Psoas muscle (tissue), 8 donors: ENCODE results near the gene ADGRG6. TPM values are rescaled to one million over a fixed set of nuclear protein-coding genes. Genes with fewer than 3 reads are reported as not detected.

Source experiments
- ATAC-seq, 4 donors: fragments of 200-7000 bp; cut with Tn5 transposase; one replicate each; pipeline ENCODE4 v1.9.1; 2020; ENCODE audit warnings: moderate library complexity in 3 of 4, mild to moderate bottlenecking in 2 of 4
- DNase-seq, 2 donors: peaks; one replicate each; pipeline ENCODE4 v3.0.0-alpha.2; 2020
- H3K27ac ChIP-seq: fragments of 200-600 bp; one replicate; pipeline ENCODE4 v1.8.0; 2022
- H3K27me3 ChIP-seq, 3 donors: fragments of 200-600 bp in 1 of 3; one replicate each; pipeline versions ENCODE4 v1.6.1 to v1.8.0; 2013 to 2022; ENCODE audit warnings: low read length in 2 of 3, mild to moderate bottlenecking in 2 of 3, moderate library complexity in 1 of 3; ENCODE audit not compliant: insufficient read depth in 3 of 3
- H3K36me3 ChIP-seq, 2 donors: fragments of 200-600 bp in 1 of 2; one replicate each; pipeline versions ENCODE4 v1.6.1 to v1.8.0; 2013 to 2022; ENCODE audit warnings: low read depth in 1 of 2, mild to moderate bottlenecking in 1 of 2, moderate library complexity in 1 of 2; ENCODE audit not compliant: insufficient read depth in 1 of 2
- H3K4me1 ChIP-seq: fragments of 200-600 bp; one replicate; pipeline ENCODE4 v1.8.0; 2022
- H3K4me3 ChIP-seq: fragments of 200-600 bp; one replicate; pipeline ENCODE4 v1.8.0; 2022; ENCODE audit warnings: mild to moderate bottlenecking
- H3K9me3 ChIP-seq: fragments of 200-600 bp; one replicate; pipeline ENCODE4 v1.8.0; 2022
- WGBS, 3 donors: extraction: QIAGEN DNeasy Blood & Tissue Kit; methylation state at CpG; one replicate each; pipeline versions ENCODE4 v1.1.6 to v1.1.7; 2013; 5-methylcytosine and 5-hydroxymethylcytosine counted together
- intact Hi-C, 2 donors: fragments of 100-400 bp; cut with DNase I; formaldehyde crosslinking; loops; one replicate each; pipeline versions ENCODE4 v1.11.0 to v1.14.2; 2022
- polyA plus RNA-seq, 3 donors: library from polyadenylated mRNA; stranded (reverse); fragments of 200-250 nt; gene quantifications; one replicate each; pipeline ENCODE4 v1.2.3, GENCODE V29; 2013
- total RNA-seq, 4 donors: library from RNA; stranded (reverse); fragmentation: NEBNext Ultra II Directional in 2 of 4; extraction: Animal tissue kit (Norgen Biotek cat#: 25700) in 2 of 4; gene quantifications; one replicate each; pipeline versions ENCODE4 v1.2.1 to v1.2.4, GENCODE V29; 2021 to 2023
- TF ChIP-seq, protein P1 (sequence below): fragments of 200-600 bp; IDR thresholded peaks from one replicate; pipeline ENCODE4 v1.8.0; 2022; ENCODE audit warnings: antibody characterized with exemption
- donor health status: healthy with polysubstance abuse.
- donor health status: DM: no; HTN: no; CAD: no; lungs with moderate emphysema.
- donor health status: Bipolar disorder and iron deficiency.
- donor health status: healthy.
- donor health status: DM: yes; HTN: yes; CAD: no.
- donor health status: DM: no; HTN: no; CAD: no.
- donor health status: DM: no; HTN: no; CAD: no.
- donor health status: DM: yes; HTN: yes; CAD: no.

The ADGRG6 gene
- total and polyA plus RNA-seq, 7 donors = 0.32 to 2.3 (median 0.59) TPM

DNA sequence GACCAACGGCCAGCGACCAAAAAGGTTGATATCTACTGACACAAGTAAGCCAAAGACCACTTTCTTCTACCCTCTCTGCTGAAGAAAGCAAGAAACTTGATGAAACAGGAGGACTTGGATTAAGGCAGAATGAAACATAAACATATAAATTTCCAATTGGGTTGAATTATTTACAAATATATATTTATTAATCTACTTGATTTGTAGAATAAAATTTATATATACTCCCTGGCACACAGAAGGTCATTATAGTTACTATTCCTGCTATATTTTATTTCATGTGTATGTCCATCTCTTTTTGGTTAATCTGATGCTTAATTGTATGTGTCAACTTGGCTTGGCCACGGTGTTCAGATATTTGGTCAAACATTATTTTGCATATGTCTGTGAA lies 4.2 kb upstream of the ADGRG6 start:
- no peaks in the 10 kb centered on the region for H3K36me3 ChIP-seq
- intact Hi-C loops = no loop called here
- H3K27me3 ChIP-seq = peaks cover 0 to 18% (median 10%) of the 10 kb centered on the region in 3 donors
- no peaks in the 10 kb centered on the region for H3K9me3 ChIP-seq
- H3K4me3 ChIP-seq = no peak overlapping the region
- no peak for DNase-seq
- ATAC-seq = no peak
- TF ChIP-seq, protein P1, sequence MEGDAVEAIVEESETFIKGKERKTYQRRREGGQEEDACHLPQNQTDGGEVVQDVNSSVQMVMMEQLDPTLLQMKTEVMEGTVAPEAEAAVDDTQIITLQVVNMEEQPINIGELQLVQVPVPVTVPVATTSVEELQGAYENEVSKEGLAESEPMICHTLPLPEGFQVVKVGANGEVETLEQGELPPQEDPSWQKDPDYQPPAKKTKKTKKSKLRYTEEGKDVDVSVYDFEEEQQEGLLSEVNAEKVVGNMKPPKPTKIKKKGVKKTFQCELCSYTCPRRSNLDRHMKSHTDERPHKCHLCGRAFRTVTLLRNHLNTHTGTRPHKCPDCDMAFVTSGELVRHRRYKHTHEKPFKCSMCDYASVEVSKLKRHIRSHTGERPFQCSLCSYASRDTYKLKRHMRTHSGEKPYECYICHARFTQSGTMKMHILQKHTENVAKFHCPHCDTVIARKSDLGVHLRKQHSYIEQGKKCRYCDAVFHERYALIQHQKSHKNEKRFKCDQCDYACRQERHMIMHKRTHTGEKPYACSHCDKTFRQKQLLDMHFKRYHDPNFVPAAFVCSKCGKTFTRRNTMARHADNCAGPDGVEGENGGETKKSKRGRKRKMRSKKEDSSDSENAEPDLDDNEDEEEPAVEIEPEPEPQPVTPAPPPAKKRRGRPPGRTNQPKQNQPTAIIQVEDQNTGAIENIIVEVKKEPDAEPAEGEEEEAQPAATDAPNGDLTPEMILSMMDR = no peak
- no peaks in the 10 kb centered on the region for H3K4me1 ChIP-seq
- no peak overlapping the region for H3K27ac ChIP-seq
- 89 to 92% (median 90%) methylated on average over 3 of the region's 3 CpGs for WGBS, 3 donors

DNA sequence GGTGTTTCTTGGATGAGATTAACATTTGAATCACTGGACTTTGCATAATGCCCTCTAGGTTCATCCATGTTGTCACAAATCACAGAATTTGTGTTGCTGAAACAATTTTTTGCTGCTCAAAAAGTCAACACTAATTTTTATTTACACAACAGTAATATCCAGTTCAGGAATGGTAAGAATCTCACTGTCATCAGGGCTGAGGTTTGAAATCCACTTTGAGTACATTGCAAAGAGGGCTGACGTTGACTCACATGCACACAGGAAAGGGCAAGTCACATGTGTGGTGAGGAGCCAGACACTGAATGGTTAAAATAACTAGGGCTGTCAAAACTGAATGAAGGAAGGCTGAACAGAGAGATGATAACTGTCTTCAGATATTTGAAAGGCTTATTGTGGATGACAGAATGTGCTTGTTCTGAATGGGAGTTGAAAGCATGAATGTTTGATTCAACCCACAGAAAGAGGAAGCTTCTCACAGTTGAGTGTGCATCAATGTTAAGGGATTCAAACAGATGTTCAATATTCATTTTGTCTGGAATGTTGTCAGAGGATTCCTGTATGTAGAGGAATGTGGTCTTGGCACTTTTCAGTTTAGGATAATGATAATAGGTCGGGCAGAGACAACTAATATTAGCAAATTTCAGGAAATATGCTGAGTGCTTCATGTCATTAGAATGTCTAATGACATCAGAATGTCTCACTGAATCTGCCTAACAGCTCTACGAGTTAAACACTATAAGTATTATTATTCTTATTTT lies 3.6 kb upstream of the ADGRG6 start:
- Histone ChIP-seq H3K9me3 (no peaks in the 10 kb centered on the region), H3K4me1 (no peaks in the 10 kb centered on the region), H3K27me3 (peaks cover 0 to 24% (median 10%) of the 10 kb centered on the region in 3 donors), H3K27ac (no peak overlapping the region), H3K36me3 (no peaks in the 10 kb centered on the region), H3K4me3 (no peak overlapping the region)
- intact Hi-C loops = no loop called here
- no peak for DNase-seq
- TF ChIP-seq, protein P1 = no peak
- WGBS, 3 donors = 28 to 36% (median 32%) methylated on average over 3 of the region's 3 CpGs
- no peak for ATAC-seq

DNA sequence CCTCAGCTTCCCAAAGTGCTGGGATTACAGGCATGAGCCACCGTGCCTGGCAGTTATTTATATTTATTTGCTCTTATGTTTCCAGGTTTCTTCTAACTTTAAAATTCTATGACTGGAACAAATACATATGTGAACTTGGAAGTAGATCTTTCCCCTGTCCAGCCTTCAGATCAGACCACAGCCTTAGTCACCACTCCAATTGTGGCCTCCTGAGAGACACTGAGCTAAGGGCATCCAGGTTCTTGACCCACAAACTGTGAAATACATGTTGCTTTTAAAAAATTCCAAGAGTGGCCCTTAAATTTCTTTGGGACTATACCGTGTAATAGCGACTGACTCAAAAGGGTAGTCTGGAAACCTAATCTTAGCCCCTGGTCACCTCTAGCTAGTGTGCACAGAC lies 1.5 kb upstream of the ADGRG6 start:
- Histone ChIP-seq H3K9me3 (no peaks in the 10 kb centered on the region), H3K27me3 (peaks cover 0 to 32% (median 10%) of the 10 kb centered on the region in 3 donors), H3K4me3 (no peak overlapping the region), H3K27ac (no peak overlapping the region), H3K4me1 (no peaks in the 10 kb centered on the region), H3K36me3 (no peaks in the 10 kb centered on the region)
- WGBS, 3 donors = 90 to 94% (median 94%) methylated on average over 3 of the region's 3 CpGs
- ATAC-seq (no peak), DNase-seq (no peak)
- intact Hi-C loops = no loop called here
- TF ChIP-seq, protein P1 = no peak

DNA sequence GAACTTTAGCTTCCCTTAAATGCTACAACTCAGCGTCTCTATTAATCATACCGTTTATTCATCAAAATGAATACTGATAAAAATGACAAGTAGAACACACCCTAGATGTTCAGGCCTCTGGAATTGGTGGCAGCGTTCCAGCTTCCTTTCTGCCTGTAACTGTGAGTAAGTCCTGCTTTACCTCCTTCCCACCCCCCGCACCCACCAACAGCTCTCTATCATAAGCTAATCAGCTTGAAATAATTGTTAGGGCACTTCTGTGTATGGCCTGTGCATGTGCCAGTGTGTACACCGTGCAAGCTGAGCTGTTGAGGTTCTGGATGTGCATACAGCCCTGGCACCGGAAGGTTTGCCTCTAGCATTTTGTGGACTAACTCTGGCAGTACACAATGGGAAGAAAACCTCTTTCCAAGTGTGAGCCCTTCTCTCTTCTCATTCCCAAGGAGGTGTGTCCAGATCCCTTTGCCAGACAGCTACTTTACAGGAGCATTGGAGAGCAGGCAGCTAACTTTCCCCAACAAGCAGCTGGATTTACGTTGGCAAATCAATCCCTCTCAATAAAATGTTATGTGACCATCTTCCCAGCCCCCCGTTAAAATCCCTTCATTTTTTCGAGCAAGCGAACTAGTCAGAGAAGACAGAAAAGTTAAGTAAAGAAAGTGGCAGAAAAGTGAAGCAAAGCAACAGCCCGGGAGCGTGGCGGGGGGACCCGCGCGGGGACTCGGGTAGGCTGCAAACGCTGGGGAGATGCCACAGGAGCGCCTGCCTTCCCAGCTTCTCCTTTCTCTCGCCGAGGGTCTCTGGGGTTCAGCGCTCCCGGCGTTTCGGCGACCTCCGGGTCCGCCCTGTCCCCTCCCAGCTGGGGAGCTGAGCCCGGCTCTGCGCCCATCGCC lies 803 bp upstream of the ADGRG6 start:
- 14 to 19% (median 16%) methylated on average over 19 to 31 of the region's 31 CpGs for WGBS, 3 donors
- H3K36me3 ChIP-seq = no peaks in the 10 kb centered on the region
- DNase-seq = peak in 1 of 2 donors; percentile 16
- peak overlapping the region; percentile 62 for H3K4me3 ChIP-seq
- no peak overlapping the region for H3K27ac ChIP-seq
- H3K9me3 ChIP-seq = no peaks in the 10 kb centered on the region
- intact Hi-C loops = no loop called here
- ATAC-seq = no peak
- peaks cover 0 to 32% (median 10%) of the 10 kb centered on the region in 3 donors for H3K27me3 ChIP-seq
- TF ChIP-seq, protein P1 = no peak
- no peaks in the 10 kb centered on the region for H3K4me1 ChIP-seq
